ENCODE results near the gene OR4C5.
"Not testable (repeated sequence)": the region's sequence is repeated elsewhere in the genome, so short reads cannot be mapped to it uniquely, and the experiment has no call there.

The OR4C5 gene

GRCh38 chr11:48346286-48346685, 20.0 kb downstream of the OR4C5 start:
- H2BK5ac ChIP-seq (ENCODE audit: low read length); H3K4me2 ChIP-seq (ENCODE audit: low read length); H3K79me2 ChIP-seq (ENCODE audit: control insufficient read depth, insufficient read depth, low read length); H3K9ac ChIP-seq (ENCODE audit: low read length); H3K4me1 ChIP-seq (ENCODE audit: control insufficient read depth, low read depth, low read length); H3K4me3 ChIP-seq (ENCODE audit: low read length); H2AK5ac ChIP-seq (ENCODE audit: low read length); H2BK120ac ChIP-seq (ENCODE audit: low read depth, low read length); H3K36me3 ChIP-seq (ENCODE audit: control insufficient read depth, insufficient read depth, low read length); H3K23ac ChIP-seq (ENCODE audit: low read length); H3K56ac ChIP-seq (ENCODE audit: low read length); H2BK15ac ChIP-seq (replicated peaks; ENCODE audit: low read depth); DNase-seq; H4K5ac ChIP-seq (ENCODE audit: low read length); H3K27ac ChIP-seq (ENCODE audit: low read depth, low read length); H3K27me3 ChIP-seq (ENCODE audit: insufficient read depth, low read length, poor library complexity); H4K8ac ChIP-seq (ENCODE audit: low read depth, low read length); H3K18ac ChIP-seq (ENCODE audit: low read length); H3K4ac ChIP-seq (ENCODE audit: low read depth, low read length); H3K79me1 ChIP-seq (ENCODE audit: low read length): not testable (repeated sequence)
- no CpG with 5 or more reads among the region's 5 CpGs for WGBS (ENCODE audit: extremely low coverage, insufficient coverage, low lambda C conversion rate)

- not testable (repeated sequence) for H3K4me1 ChIP-seq (ENCODE audit: control insufficient read depth, low read depth, low read length); H4K5ac ChIP-seq (ENCODE audit: low read length); DNase-seq; H3K4ac ChIP-seq (ENCODE audit: low read depth, low read length); H3K18ac ChIP-seq (ENCODE audit: low read length); H3K23ac ChIP-seq (ENCODE audit: low read length); H3K79me1 ChIP-seq (ENCODE audit: low read length); H3K4me3 ChIP-seq (ENCODE audit: low read length); H3K4me2 ChIP-seq (ENCODE audit: low read length); H3K56ac ChIP-seq (ENCODE audit: low read length); H2AK5ac ChIP-seq (ENCODE audit: low read length); H3K27me3 ChIP-seq (ENCODE audit: insufficient read depth, low read length, poor library complexity); H3K9ac ChIP-seq (ENCODE audit: low read length); H2BK5ac ChIP-seq (ENCODE audit: low read length); H3K27ac ChIP-seq (ENCODE audit: low read depth, low read length); H3K36me3 ChIP-seq (ENCODE audit: control insufficient read depth, insufficient read depth, low read length); H2BK120ac ChIP-seq (ENCODE audit: low read depth, low read length); H3K79me2 ChIP-seq (ENCODE audit: control insufficient read depth, insufficient read depth, low read length); H2BK15ac ChIP-seq (replicated peaks; ENCODE audit: low read depth); H4K8ac ChIP-seq (ENCODE audit: low read depth, low read length)
- no CpG with 5 or more reads among the region's 2 CpGs for WGBS (ENCODE audit: extremely low coverage, insufficient coverage, low lambda C conversion rate)
Observed at GRCh38 chr11:48342505-48342904, 23.8 kb downstream of the OR4C5 start.

- DNase-seq: no peak
- H3K36me3 ChIP-seq (ENCODE audit: control insufficient read depth, insufficient read depth, low read length): no peaks in the 10 kb centered on the region
- H3K79me2 ChIP-seq (ENCODE audit: control insufficient read depth, insufficient read depth, low read length): no peaks in the 10 kb centered on the region
- H2BK120ac ChIP-seq (ENCODE audit: low read depth, low read length): no peak overlapping the region
- H2BK5ac ChIP-seq (ENCODE audit: low read length): no peak overlapping the region
- no peak overlapping the region for H3K9ac ChIP-seq (ENCODE audit: low read length)
- no peak overlapping the region for H3K4ac ChIP-seq (ENCODE audit: low read depth, low read length)
- H2AK5ac ChIP-seq (ENCODE audit: low read length): no peak overlapping the region
- H4K5ac ChIP-seq (ENCODE audit: low read length): no peak overlapping the region
- no peak overlapping the region for H3K56ac ChIP-seq (ENCODE audit: low read length)
- no peaks in the 10 kb centered on the region for H3K4me1 ChIP-seq (ENCODE audit: control insufficient read depth, low read depth, low read length)
- no CpG with 5 or more reads among the region's 2 CpGs for WGBS (ENCODE audit: extremely low coverage, insufficient coverage, low lambda C conversion rate)
- H4K8ac ChIP-seq (ENCODE audit: low read depth, low read length): no peak overlapping the region
- H3K27me3 ChIP-seq (ENCODE audit: insufficient read depth, low read length, poor library complexity): no peaks in the 10 kb centered on the region
- no peak overlapping the region for H2BK15ac ChIP-seq (replicated peaks; ENCODE audit: low read depth)
- H3K79me1 ChIP-seq (ENCODE audit: low read length): no peaks in the 10 kb centered on the region
- H3K23ac ChIP-seq (ENCODE audit: low read length): no peak overlapping the region
- H3K27ac ChIP-seq (ENCODE audit: low read depth, low read length): no peak overlapping the region
- H3K18ac ChIP-seq (ENCODE audit: low read length): no peak overlapping the region
- H3K4me3 ChIP-seq (ENCODE audit: low read length): no peak overlapping the region
- no peak overlapping the region for H3K4me2 ChIP-seq (ENCODE audit: low read length)
Observed at GRCh38 chr11:48341466-48341865, 24.8 kb downstream of the OR4C5 start.

GRCh38 chr11:48324620-48325019, 41.6 kb downstream of the OR4C5 start, which contains the start of gene OR4C3:
TSS of gene OR4C3 (plus strand) at chr11:48324920. CDS start at chr11:48325022, 102 bp downstream.
- not testable (repeated sequence) for H3K23ac ChIP-seq (ENCODE audit: low read length)

GRCh38 chr11:48319813-48320212, 46.5 kb downstream of the OR4C5 start:
- not testable (repeated sequence) for H4K8ac ChIP-seq (ENCODE audit: low read depth, low read length); H3K4me3 ChIP-seq (ENCODE audit: low read length); H2BK5ac ChIP-seq (ENCODE audit: low read length); H3K23ac ChIP-seq (ENCODE audit: low read length); H3K4me2 ChIP-seq (ENCODE audit: low read length); H3K27me3 ChIP-seq (ENCODE audit: insufficient read depth, low read length, poor library complexity); H2BK15ac ChIP-seq (replicated peaks; ENCODE audit: low read depth); H3K4me1 ChIP-seq (ENCODE audit: control insufficient read depth, low read depth, low read length); H3K18ac ChIP-seq (ENCODE audit: low read length); H3K4ac ChIP-seq (ENCODE audit: low read depth, low read length); H3K9ac ChIP-seq (ENCODE audit: low read length); H3K56ac ChIP-seq (ENCODE audit: low read length); H3K36me3 ChIP-seq (ENCODE audit: control insufficient read depth, insufficient read depth, low read length); DNase-seq; H2BK120ac ChIP-seq (ENCODE audit: low read depth, low read length); H4K5ac ChIP-seq (ENCODE audit: low read length); H3K79me1 ChIP-seq (ENCODE audit: low read length); H3K27ac ChIP-seq (ENCODE audit: low read depth, low read length); H3K79me2 ChIP-seq (ENCODE audit: control insufficient read depth, insufficient read depth, low read length); H2AK5ac ChIP-seq (ENCODE audit: low read length)
- no CpG with 5 or more reads among the region's 2 CpGs for WGBS (ENCODE audit: extremely low coverage, insufficient coverage, low lambda C conversion rate)

More at GRCh38 chr11:48324620-48325019, 41.6 kb downstream of the OR4C5 start, which contains the start of gene OR4C3:
- not testable (repeated sequence) for H4K5ac ChIP-seq (ENCODE audit: low read length); H3K4ac ChIP-seq (ENCODE audit: low read depth, low read length); H3K27me3 ChIP-seq (ENCODE audit: insufficient read depth, low read length, poor library complexity); DNase-seq; H4K8ac ChIP-seq (ENCODE audit: low read depth, low read length); H3K56ac ChIP-seq (ENCODE audit: low read length); H3K9ac ChIP-seq (ENCODE audit: low read length); H3K4me2 ChIP-seq (ENCODE audit: low read length); H3K79me2 ChIP-seq (ENCODE audit: control insufficient read depth, insufficient read depth, low read length); H3K18ac ChIP-seq (ENCODE audit: low read length); H2BK120ac ChIP-seq (ENCODE audit: low read depth, low read length); H2BK15ac ChIP-seq (replicated peaks; ENCODE audit: low read depth); H3K4me3 ChIP-seq (ENCODE audit: low read length); H3K79me1 ChIP-seq (ENCODE audit: low read length); H2AK5ac ChIP-seq (ENCODE audit: low read length); H3K4me1 ChIP-seq (ENCODE audit: control insufficient read depth, low read depth, low read length); H3K36me3 ChIP-seq (ENCODE audit: control insufficient read depth, insufficient read depth, low read length); H3K27ac ChIP-seq (ENCODE audit: low read depth, low read length); H2BK5ac ChIP-seq (ENCODE audit: low read length)

Data from mesendoderm (in vitro differentiated cells).